Bronchial epithelial cell (primary cell): Measurements from ENCODE around the gene DVL2. TPM values are rescaled to one million over a fixed set of nuclear protein-coding genes. Genes with fewer than 3 reads are reported as not detected.

Experiments used
- DNase-seq: peaks from one replicate; pipeline ENCODE4 v3.0.0-alpha.2; 2010; ENCODE audit warnings: low read depth
- FAIRE-seq: peaks from 2 replicates; lab custom pipeline; 2011; peaks lifted over from hg19 to GRCh38; lab: Jason Lieb, UNC
- H3K27me3 ChIP-seq: 2 replicates; pipeline ENCODE4 v1.5.1; 2011; ENCODE audit warnings: low read length; ENCODE audit not compliant: control insufficient read depth, insufficient read depth
- H3K36me3 ChIP-seq: 2 replicates; pipeline ENCODE4 v1.5.1; 2011; ENCODE audit warnings: low read length; ENCODE audit not compliant: control insufficient read depth, insufficient read depth
- H3K4me3 ChIP-seq: 2 replicates; pipeline ENCODE4 v1.5.1; 2011; ENCODE audit warnings: mild to moderate bottlenecking, low read depth, low read length, control low read depth
- CTCF ChIP-seq: IDR thresholded peaks from 2 replicates; pipeline ENCODE4 v1.5.1; 2011; ENCODE audit warnings: mild to moderate bottlenecking, moderate library complexity, low read length, control low read depth, inconsistent platforms; ENCODE audit not compliant: insufficient read depth, severe bottlenecking
- total RNA-seq: library from RNA; depleted of rRNA; stranded (reverse); fragments of >200 nt; gene quantifications from 2 replicates; pipeline ENCODE4 v1.2.1, GENCODE V29; 2014

Gene DVL2
- total RNA-seq, 1 donor from 2014 or later: 52.1 TPM

- H3K27me3 ChIP-seq: no peaks in the 10 kb centered on the region
- peak overlapping the region; percentile 74 for H3K4me3 ChIP-seq
- FAIRE-seq: no peak
- TF ChIP-seq CTCF: no peak
- no peak for DNase-seq
- peaks cover 17% of the 10 kb centered on the region for H3K36me3 ChIP-seq
Measured at GRCh38 chr17:7237266-7237760, 3.0 kb upstream of the DVL2 start.

- no peak for TF ChIP-seq CTCF
- Histone ChIP-seq H3K27me3 (no peaks in the 10 kb centered on the region), H3K36me3 (peaks cover 17% of the 10 kb centered on the region), H3K4me3 (no peak overlapping the region)
- DNase-seq (no peak), FAIRE-seq (no peak)
Measured at GRCh38 chr17:7236808-7237207, 2.5 kb upstream of the DVL2 start.

GRCh38 chr17:7235693-7236665 lies 1.7 kb upstream of the DVL2 start:
- Histone ChIP-seq H3K36me3 (peaks cover 15% of the 10 kb centered on the region), H3K4me3 (no peak overlapping the region), H3K27me3 (no peaks in the 10 kb centered on the region)
- DNase-seq (peak; percentile 55), FAIRE-seq (no peak)
- TF ChIP-seq CTCF: no peak

- no peak for FAIRE-seq
Measured at GRCh38 chr17:7233701-7234082, 625 bp downstream of the DVL2 start.

GRCh38 chr17:7232114-7232513 lies 2.2 kb downstream of the DVL2 start:
- peaks cover 24% of the 10 kb centered on the region for H3K36me3 ChIP-seq
- TF ChIP-seq CTCF: no peak
- no peaks in the 10 kb centered on the region for H3K27me3 ChIP-seq
- DNase-seq (no peak), FAIRE-seq (no peak)
- H3K4me3 ChIP-seq: no peak overlapping the region

More at GRCh38 chr17:7233701-7234082, 625 bp downstream of the DVL2 start:
- H3K36me3 ChIP-seq: peaks cover 19% of the 10 kb centered on the region
- DNase-seq: peak; percentile 27
- no peak for TF ChIP-seq CTCF
- peak overlapping the region; percentile 85 for H3K4me3 ChIP-seq
- no peaks in the 10 kb centered on the region for H3K27me3 ChIP-seq
